Neural progenitor cell (in vitro differentiated cells): ENCODE results near the gene CD4. TPM values are rescaled to one million over a fixed set of nuclear protein-coding genes. Genes with fewer than 3 reads are reported as not detected.

Source experiments
- DNase-seq: peaks from one replicate; pipeline ENCODE4 v3.0.0-alpha.2; 2016; ENCODE audit warnings: low spot score
- H2AFZ ChIP-seq: fragments of 200-600 bp; sonication (generic); replicated peaks from 2 replicates; pipeline ENCODE4 v1.6.1; 2016; ENCODE audit warnings: antibody characterized with exemption
- H3F3A ChIP-seq: fragments of 200-600 bp; sonication (generic); 2 replicates; pipeline ENCODE4 v1.6.1; 2016; ENCODE audit warnings: antibody characterized with exemption, low read depth
- H3K27ac ChIP-seq: fragments of 200-600 bp; sonication (generic); 2 replicates; pipeline ENCODE4 v1.5.1; 2016; ENCODE audit warnings: mild to moderate bottlenecking
- H3K27me3 ChIP-seq: fragments of 200-600 bp; sonication (generic); 2 replicates; pipeline ENCODE4 v1.6.1; 2016; ENCODE audit warnings: mild to moderate bottlenecking, moderate library complexity
- H3K36me3 ChIP-seq: fragments of 200-600 bp; sonication (generic); 2 replicates; pipeline ENCODE4 v1.5.1; 2016
- H3K4me1 ChIP-seq: fragments of 200-600 bp; sonication (generic); 2 replicates; pipeline ENCODE4 v1.6.1; 2016; ENCODE audit warnings: mixed run types
- H3K4me2 ChIP-seq: fragments of 200-600 bp; sonication (generic); 2 replicates; pipeline ENCODE4 v1.6.1; 2016
- H3K4me3 ChIP-seq: fragments of 200-600 bp; sonication (generic); 2 replicates; pipeline ENCODE4 v1.5.1; 2016
- H3K79me2 ChIP-seq: fragments of 200-600 bp; sonication (generic); 2 replicates; pipeline ENCODE4 v1.6.1; 2016; ENCODE audit warnings: low read depth
- H3K9ac ChIP-seq: fragments of 200-600 bp; sonication (generic); 2 replicates; pipeline ENCODE4 v1.6.1; 2016
- H3K9me3 ChIP-seq: fragments of 200-600 bp; sonication (generic); 2 replicates; pipeline ENCODE4 v1.5.1; 2016; ENCODE audit warnings: low read depth
- H4K20me1 ChIP-seq: fragments of 200-600 bp; sonication (generic); 2 replicates; pipeline ENCODE4 v1.6.1; 2016; ENCODE audit warnings: low read depth
- H3K27ac Mint-ChIP-seq: 3 replicates; pipeline ENCODE4 v1.8.0; 2021; ENCODE audit warnings: mixed read lengths
- H3K27me3 Mint-ChIP-seq: 2 replicates; pipeline ENCODE4 v1.8.0; 2022; ENCODE audit warnings: low read depth, mild to moderate bottlenecking, inconsistent platforms, moderate library complexity, mixed read lengths; ENCODE audit not compliant: insufficient read depth
- H3K36me3 Mint-ChIP-seq: 3 replicates; pipeline ENCODE4 v1.8.0; 2021; ENCODE audit warnings: mixed read lengths
- H3K4me1 Mint-ChIP-seq: 3 replicates; pipeline ENCODE4 v1.8.0; 2021; ENCODE audit warnings: mixed read lengths
- H3K4me3 Mint-ChIP-seq: 3 replicates; pipeline ENCODE4 v1.8.0; 2021; ENCODE audit warnings: mild to moderate bottlenecking, moderate library complexity, mixed read lengths
- H3K9me3 Mint-ChIP-seq: 3 replicates; pipeline ENCODE4 v1.8.0; 2020; ENCODE audit warnings: mixed read lengths
- EZH2 ChIP-seq: fragments of 200-600 bp; sonication (generic); IDR thresholded peaks from 2 replicates; pipeline ENCODE4 v1.6.1; 2017; ENCODE audit warnings: antibody characterized with exemption, mild to moderate bottlenecking, moderate library complexity
- EZH2phosphoT487 ChIP-seq: fragments of 200-600 bp; sonication (generic); IDR thresholded peaks from 2 replicates; pipeline ENCODE4 v1.6.1; 2017; ENCODE audit warnings: antibody characterized with exemption
- total RNA-seq: library from RNA; depleted of rRNA; stranded (reverse); fragments of >200 nt; gene quantifications from 2 replicates; pipeline ENCODE4 v1.2.3, GENCODE V29; 2015; ENCODE audit warnings: low replicate concordance
- TF ChIP-seq, protein P1 (sequence below): fragments of 200-600 bp; sonication (generic); IDR thresholded peaks from 2 replicates; pipeline ENCODE4 v1.5.1; 2017; ENCODE audit warnings: antibody characterized with exemption, mild to moderate bottlenecking

CD4 gene
- total RNA-seq, 1 donor from 2014 or later: 2.5 TPM

DNA sequence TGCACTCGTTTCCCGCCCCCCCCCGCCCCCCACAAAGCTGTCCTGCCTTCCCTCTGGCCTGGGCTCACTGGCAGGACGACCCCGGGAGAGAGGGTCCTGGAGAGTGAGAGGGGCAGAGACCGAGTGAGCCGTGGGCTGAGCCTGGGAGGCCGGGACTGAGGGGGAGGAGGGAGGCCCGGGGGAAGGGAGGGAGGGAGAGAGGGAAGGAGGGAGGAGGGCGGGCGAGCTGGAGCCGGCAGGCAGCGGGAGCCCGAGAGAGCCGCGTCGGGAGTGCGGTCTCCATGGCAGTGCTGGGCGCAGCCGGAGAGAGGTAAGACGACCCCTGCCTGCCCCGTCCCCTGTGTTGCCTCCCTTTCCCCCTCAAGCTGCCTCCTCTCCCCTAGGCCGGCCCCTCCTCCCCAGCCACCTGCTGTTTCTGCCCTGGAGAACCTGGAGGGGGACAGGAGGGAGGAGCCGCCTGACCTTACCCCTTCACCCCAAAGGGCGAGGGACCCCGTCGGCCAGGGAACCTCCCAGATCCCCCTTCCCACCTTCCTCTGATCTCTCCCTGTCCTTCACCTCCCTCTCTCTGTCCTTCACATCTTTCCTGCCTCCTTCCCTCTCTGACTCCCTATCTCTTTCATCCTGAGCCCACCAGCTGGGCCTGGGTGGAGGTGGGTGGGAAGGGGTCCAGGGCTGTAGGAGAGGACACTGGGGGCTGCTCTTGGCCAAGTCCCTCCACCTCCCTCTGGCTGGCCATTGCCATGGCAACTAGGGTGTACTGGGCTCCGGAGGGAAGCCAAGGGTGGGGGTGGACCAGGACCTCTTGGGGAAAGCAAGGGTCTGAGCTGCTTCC lies 32.5 kb downstream of the CD4 start, which contains the start of gene GPR162:
GPR162 (plus strand) TSS at position 231 of the 835 bp plus-strand sequence. CDS start 2,078 bp downstream, outside the sequence.
- peak; percentile 92 for DNase-seq
- Mint-ChIP-seq H3K4me3 (peak within 1 kb of the TSS; percentile 89), H3K36me3 (peaks cover 12% of the 10 kb centered on the region), H3K27me3 (peaks cover 15% of the 10 kb centered on the region), H3K27ac (peak within 1 kb of the TSS; percentile 99), H3K9me3 (no peaks in the 10 kb centered on the region), H3K4me1 (peaks cover 81% of the 10 kb centered on the region)
- Histone ChIP-seq H3K27ac (peak within 1 kb of the TSS; percentile 41), H3K9me3 (no peaks in the 10 kb centered on the region), H3K36me3 (no peaks in the 10 kb centered on the region), H3K79me2 (no peaks in the 10 kb centered on the region), H3K9ac (peak within 1 kb of the TSS; percentile 19), H3K4me3 (peak within 1 kb of the TSS; percentile 52), H3K4me2 (peak within 1 kb of the TSS; percentile 89), H3F3A (peaks cover 66% of the 10 kb centered on the region), H4K20me1 (no peaks in the 10 kb centered on the region), H3K27me3 (no peaks in the 10 kb centered on the region), H3K4me1 (peaks cover 58% of the 10 kb centered on the region), H2AFZ (no peak within 1 kb of the TSS)
- TF ChIP-seq EZH2phosphoT487 (no peak), EZH2 (no peak)
- TF ChIP-seq, protein P1, sequence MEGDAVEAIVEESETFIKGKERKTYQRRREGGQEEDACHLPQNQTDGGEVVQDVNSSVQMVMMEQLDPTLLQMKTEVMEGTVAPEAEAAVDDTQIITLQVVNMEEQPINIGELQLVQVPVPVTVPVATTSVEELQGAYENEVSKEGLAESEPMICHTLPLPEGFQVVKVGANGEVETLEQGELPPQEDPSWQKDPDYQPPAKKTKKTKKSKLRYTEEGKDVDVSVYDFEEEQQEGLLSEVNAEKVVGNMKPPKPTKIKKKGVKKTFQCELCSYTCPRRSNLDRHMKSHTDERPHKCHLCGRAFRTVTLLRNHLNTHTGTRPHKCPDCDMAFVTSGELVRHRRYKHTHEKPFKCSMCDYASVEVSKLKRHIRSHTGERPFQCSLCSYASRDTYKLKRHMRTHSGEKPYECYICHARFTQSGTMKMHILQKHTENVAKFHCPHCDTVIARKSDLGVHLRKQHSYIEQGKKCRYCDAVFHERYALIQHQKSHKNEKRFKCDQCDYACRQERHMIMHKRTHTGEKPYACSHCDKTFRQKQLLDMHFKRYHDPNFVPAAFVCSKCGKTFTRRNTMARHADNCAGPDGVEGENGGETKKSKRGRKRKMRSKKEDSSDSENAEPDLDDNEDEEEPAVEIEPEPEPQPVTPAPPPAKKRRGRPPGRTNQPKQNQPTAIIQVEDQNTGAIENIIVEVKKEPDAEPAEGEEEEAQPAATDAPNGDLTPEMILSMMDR: no peak

DNA sequence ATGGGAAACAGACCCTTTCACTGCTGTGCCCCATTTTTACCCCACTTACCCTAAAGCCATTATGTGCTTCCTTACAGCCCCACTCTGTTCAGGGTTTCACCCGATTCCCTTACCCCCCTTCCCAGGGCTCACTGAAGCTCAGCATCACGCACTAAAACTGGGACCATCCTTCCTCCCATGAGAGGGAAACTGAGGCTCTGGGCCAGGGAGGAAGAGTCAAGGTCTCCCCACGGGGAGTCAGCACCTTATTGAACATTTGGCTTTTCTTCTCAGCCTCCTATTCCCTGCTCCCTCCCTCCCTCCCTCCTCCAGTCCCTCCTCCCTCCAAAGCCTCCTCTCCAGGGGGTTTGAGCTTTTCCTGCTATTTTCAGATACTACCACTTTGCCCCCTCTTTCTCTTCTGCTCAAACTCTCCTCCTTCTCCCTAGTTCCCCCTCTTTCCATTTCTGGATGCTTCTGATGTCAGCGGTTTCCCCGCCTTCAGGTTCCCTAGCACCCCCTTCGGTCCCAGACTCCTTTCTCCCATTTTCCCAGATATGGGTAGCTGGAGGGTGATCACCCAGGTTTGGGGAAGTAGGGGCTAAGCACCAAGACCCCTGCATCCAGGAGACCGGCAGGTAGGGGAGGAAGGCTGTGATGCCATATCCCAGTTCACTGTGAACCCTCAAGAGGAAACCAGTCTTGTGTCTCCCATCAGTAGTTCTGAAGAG lies 33.3 kb downstream of the CD4 start:
- peak overlapping the region; percentile 89 for H3K27ac Mint-ChIP-seq
- H3K4me3 Mint-ChIP-seq: peak overlapping the region; percentile 89
- Histone ChIP-seq H3K36me3 (no peaks in the 10 kb centered on the region), H3K9ac (no peak overlapping the region), H3F3A (peaks cover 69% of the 10 kb centered on the region), H3K9me3 (no peaks in the 10 kb centered on the region), H4K20me1 (no peaks in the 10 kb centered on the region), H3K4me3 (peak overlapping the region; percentile 52), H3K4me1 (peaks cover 64% of the 10 kb centered on the region), H2AFZ (no peak overlapping the region), H3K4me2 (peak overlapping the region; percentile 89), H3K27me3 (no peaks in the 10 kb centered on the region), H3K79me2 (no peaks in the 10 kb centered on the region), H3K27ac (no peak overlapping the region)
- DNase-seq: no peak
- no peaks in the 10 kb centered on the region for H3K9me3 Mint-ChIP-seq
- TF ChIP-seq EZH2: no peak
- TF ChIP-seq, protein P1: no peak
- TF ChIP-seq EZH2phosphoT487: no peak
- H3K27me3 Mint-ChIP-seq: peaks cover 15% of the 10 kb centered on the region
- H3K36me3 Mint-ChIP-seq: peaks cover 12% of the 10 kb centered on the region
- H3K4me1 Mint-ChIP-seq: peaks cover 85% of the 10 kb centered on the region

DNA sequence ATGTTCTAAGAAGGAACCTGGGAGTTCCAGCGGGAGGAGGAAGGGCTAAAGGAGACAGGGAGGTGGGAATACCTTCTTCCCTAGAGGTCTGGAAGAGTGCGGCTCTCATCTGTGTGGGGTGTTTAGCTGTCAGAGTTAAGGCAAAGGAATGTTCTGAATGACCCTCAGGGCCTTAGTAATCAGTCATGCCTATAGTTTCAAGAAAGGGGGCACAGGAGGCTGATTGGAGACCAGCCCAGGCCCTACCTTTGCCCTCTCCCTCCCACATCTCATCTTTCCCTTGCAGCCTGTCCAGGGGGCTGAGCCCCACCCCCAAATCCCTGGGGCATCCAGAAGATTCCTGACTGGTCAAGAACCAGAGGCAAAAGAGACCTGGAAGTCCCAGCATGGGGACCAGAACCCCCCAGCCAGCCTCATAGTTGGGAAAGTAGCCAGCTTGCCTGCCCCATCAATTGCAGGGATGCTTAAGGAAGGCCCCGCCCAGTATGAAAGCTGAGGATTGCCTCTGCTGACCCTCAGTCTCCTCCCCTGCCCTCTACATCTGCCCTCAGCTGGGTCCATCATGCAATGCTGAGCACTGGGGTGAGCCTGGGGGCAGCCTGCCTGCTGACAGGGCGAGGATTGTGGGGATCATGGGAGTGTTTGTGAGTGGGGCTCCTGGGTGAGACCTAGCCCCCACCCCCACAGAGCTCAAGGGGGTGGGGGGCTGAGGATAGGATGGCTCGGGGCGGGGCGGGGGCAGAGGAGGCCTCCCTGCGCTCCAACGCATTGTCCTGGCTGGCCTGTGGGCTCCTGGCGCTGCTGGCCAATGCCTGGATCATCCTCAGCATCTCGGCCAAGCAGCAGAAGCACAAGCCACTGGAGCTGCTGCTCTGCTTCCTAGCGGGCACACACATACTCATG lies 34.1 kb downstream of the CD4 start:
- Histone ChIP-seq H3K27me3 (no peaks in the 10 kb centered on the region), H3K4me3 (no peak overlapping the region), H3K9me3 (no peaks in the 10 kb centered on the region), H2AFZ (no peak overlapping the region), H3K4me1 (peaks cover 57% of the 10 kb centered on the region), H3F3A (peaks cover 69% of the 10 kb centered on the region), H3K36me3 (no peaks in the 10 kb centered on the region), H3K4me2 (peak overlapping the region; percentile 89), H3K79me2 (peaks cover 6% of the 10 kb centered on the region), H4K20me1 (no peaks in the 10 kb centered on the region), H3K9ac (no peak overlapping the region), H3K27ac (no peak overlapping the region)
- H3K4me1 Mint-ChIP-seq: peaks cover 80% of the 10 kb centered on the region
- peak overlapping the region; percentile 89 for H3K4me3 Mint-ChIP-seq
- no peak for DNase-seq
- peaks cover 13% of the 10 kb centered on the region for H3K27me3 Mint-ChIP-seq
- H3K9me3 Mint-ChIP-seq: no peaks in the 10 kb centered on the region
- peaks cover 12% of the 10 kb centered on the region for H3K36me3 Mint-ChIP-seq
- H3K27ac Mint-ChIP-seq: peak overlapping the region; percentile 35
- TF ChIP-seq EZH2phosphoT487 (no peak), EZH2 (no peak)
- TF ChIP-seq, protein P1: no peak
